22Rv1 (cell line): ENCODE results near the gene RCC1.
"Not testable (repeated sequence)": the region's sequence is repeated elsewhere in the genome, so short reads cannot be mapped to it uniquely, and the experiment has no call there.

Source experiments
- ZFX ChIP-seq: fragments of 450-650 bp; IDR thresholded peaks from 2 replicates; pipeline ENCODE4 v1.6.1; 2017; ENCODE audit warnings: antibody characterized with exemption, borderline replicate concordance
- TF ChIP-seq, protein P1 (sequence below): fragments of 450-650 bp; IDR thresholded peaks from 2 replicates; pipeline ENCODE4 v1.5.1; 2017; ENCODE audit warnings: mild to moderate bottlenecking

DNA sequence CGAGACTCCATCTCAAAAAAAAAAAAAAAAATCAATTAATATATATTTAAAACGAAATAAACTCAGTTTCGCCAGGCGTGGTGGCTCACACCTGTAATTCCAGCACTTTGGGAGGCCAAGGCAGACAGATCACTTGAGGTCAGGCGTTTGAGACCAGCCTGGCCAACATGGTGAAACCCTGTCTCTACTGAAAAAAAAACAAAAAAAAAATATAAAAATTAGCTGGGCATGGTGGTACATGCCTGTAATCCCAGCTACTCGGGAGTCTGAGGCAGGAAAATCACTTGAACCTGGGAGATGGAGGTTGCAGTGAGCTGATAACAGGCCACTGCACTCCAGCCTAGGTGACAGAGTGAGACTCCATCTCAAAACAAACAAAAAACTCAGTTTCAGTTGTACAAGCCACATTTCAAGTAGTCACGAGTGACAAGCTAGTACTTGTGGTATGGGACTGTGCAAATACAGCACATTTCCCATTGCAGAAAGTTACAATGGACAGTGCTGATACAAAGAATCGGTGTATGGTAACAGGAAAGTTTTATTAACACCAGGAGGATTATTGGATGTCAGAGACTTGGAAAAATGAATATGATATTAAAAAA is 35.7 kb downstream of the RCC1 start:
- TF ChIP-seq, protein P1, sequence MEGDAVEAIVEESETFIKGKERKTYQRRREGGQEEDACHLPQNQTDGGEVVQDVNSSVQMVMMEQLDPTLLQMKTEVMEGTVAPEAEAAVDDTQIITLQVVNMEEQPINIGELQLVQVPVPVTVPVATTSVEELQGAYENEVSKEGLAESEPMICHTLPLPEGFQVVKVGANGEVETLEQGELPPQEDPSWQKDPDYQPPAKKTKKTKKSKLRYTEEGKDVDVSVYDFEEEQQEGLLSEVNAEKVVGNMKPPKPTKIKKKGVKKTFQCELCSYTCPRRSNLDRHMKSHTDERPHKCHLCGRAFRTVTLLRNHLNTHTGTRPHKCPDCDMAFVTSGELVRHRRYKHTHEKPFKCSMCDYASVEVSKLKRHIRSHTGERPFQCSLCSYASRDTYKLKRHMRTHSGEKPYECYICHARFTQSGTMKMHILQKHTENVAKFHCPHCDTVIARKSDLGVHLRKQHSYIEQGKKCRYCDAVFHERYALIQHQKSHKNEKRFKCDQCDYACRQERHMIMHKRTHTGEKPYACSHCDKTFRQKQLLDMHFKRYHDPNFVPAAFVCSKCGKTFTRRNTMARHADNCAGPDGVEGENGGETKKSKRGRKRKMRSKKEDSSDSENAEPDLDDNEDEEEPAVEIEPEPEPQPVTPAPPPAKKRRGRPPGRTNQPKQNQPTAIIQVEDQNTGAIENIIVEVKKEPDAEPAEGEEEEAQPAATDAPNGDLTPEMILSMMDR, result not testable (repeated sequence)
- not testable (repeated sequence) for TF ChIP-seq ZFX
